ENCODE data around the gene IFT122.

The IFT122 gene

GRCh38 chr3:129418041-129418973, 21.7 kb upstream of the IFT122 start:
- DNase-seq (ENCODE audit: low spot score) = no peak
- Histone ChIP-seq H3K27me3 (ENCODE audit: insufficient read depth, poor library complexity, severe bottlenecking) (no peaks in the 10 kb centered on the region), H3K27ac (ENCODE audit: poor library complexity, severe bottlenecking) (no peak overlapping the region), H3K4me1 (ENCODE audit: insufficient read depth, poor library complexity, severe bottlenecking) (no peaks in the 10 kb centered on the region), H3K4me3 (ENCODE audit: severe bottlenecking) (no peak overlapping the region), H3K9me3 (ENCODE audit: severe bottlenecking) (no peaks in the 10 kb centered on the region), H3K36me3 (ENCODE audit: low read depth) (no peaks in the 10 kb centered on the region)
- no peak for TF ChIP-seq CTCF (IDR thresholded peaks at IDR 0.05; ENCODE audit: poor library complexity, severe bottlenecking)
- no peak for ATAC-seq (ENCODE audit: low read depth)

GRCh38 chr3:129419476-129419875, 20.5 kb upstream of the IFT122 start:
- Histone ChIP-seq H3K4me1 (ENCODE audit: insufficient read depth, poor library complexity, severe bottlenecking) (no peaks in the 10 kb centered on the region), H3K27me3 (ENCODE audit: insufficient read depth, poor library complexity, severe bottlenecking) (no peaks in the 10 kb centered on the region), H3K36me3 (ENCODE audit: low read depth) (no peaks in the 10 kb centered on the region), H3K9me3 (ENCODE audit: severe bottlenecking) (no peaks in the 10 kb centered on the region), H3K4me3 (ENCODE audit: severe bottlenecking) (no peak overlapping the region), H3K27ac (ENCODE audit: poor library complexity, severe bottlenecking) (no peak overlapping the region)
- no peak for ATAC-seq (ENCODE audit: low read depth)
- TF ChIP-seq CTCF (IDR thresholded peaks at IDR 0.05; ENCODE audit: poor library complexity, severe bottlenecking) = no peak
- no peak for DNase-seq (ENCODE audit: low spot score)

- H3K27me3 ChIP-seq (ENCODE audit: insufficient read depth, poor library complexity, severe bottlenecking) = no peaks in the 10 kb centered on the region
- no peak overlapping the region for H3K27ac ChIP-seq (ENCODE audit: poor library complexity, severe bottlenecking)
- ATAC-seq (ENCODE audit: low read depth) = no peak
- TF ChIP-seq CTCF (IDR thresholded peaks at IDR 0.05; ENCODE audit: poor library complexity, severe bottlenecking) = no peak
- H3K36me3 ChIP-seq (ENCODE audit: low read depth) = no peaks in the 10 kb centered on the region
- H3K4me1 ChIP-seq (ENCODE audit: insufficient read depth, poor library complexity, severe bottlenecking) = no peaks in the 10 kb centered on the region
- no peak for DNase-seq (ENCODE audit: low spot score)
- no peaks in the 10 kb centered on the region for H3K9me3 ChIP-seq (ENCODE audit: severe bottlenecking)
- H3K4me3 ChIP-seq (ENCODE audit: severe bottlenecking) = no peak overlapping the region
Observed at GRCh38 chr3:129421236-129421883, 18.7 kb upstream of the IFT122 start.

- Histone ChIP-seq H3K4me3 (ENCODE audit: severe bottlenecking) (no peak overlapping the region), H3K27me3 (ENCODE audit: insufficient read depth, poor library complexity, severe bottlenecking) (no peaks in the 10 kb centered on the region), H3K9me3 (ENCODE audit: severe bottlenecking) (no peaks in the 10 kb centered on the region), H3K27ac (ENCODE audit: poor library complexity, severe bottlenecking) (no peak overlapping the region), H3K36me3 (ENCODE audit: low read depth) (no peaks in the 10 kb centered on the region), H3K4me1 (ENCODE audit: insufficient read depth, poor library complexity, severe bottlenecking) (no peaks in the 10 kb centered on the region)
- DNase-seq (ENCODE audit: low spot score) (no peak), ATAC-seq (ENCODE audit: low read depth) (no peak)
- TF ChIP-seq CTCF (IDR thresholded peaks at IDR 0.05; ENCODE audit: poor library complexity, severe bottlenecking) = no peak
Observed at GRCh38 chr3:129421988-129422745, 17.9 kb upstream of the IFT122 start.

All from RWPE2 (cell line).